Keratinocyte (primary cell): ENCODE measurements around the gene PPP2R1A. TPM values are rescaled to one million over a fixed set of nuclear protein-coding genes. Genes with fewer than 3 reads are reported as not detected.
A peak's percentile ranks its signal among the peaks of the same experiment; 100 is the strongest.

ENCODE experiments used
- DNase-seq: peaks from one replicate; pipeline ENCODE4 v3.0.0-alpha.2; 2011; ENCODE audit warnings: low read depth, missing footprints, low spot score
- FAIRE-seq: peaks from 2 replicates; lab custom pipeline; 2011; peaks lifted over from hg19 to GRCh38; lab: Jason Lieb, UNC
- H2AFZ ChIP-seq: 2 replicates; pipeline ENCODE4 v1.6.0; 2012; ENCODE audit warnings: low read length, control low read depth, inconsistent platforms; ENCODE audit not compliant: control insufficient read depth
- H3K27ac ChIP-seq: 2 replicates; pipeline ENCODE4 v1.5.1; 2011; ENCODE audit warnings: low read length; ENCODE audit not compliant: control insufficient read depth, insufficient read depth
- H3K27me3 ChIP-seq: 3 replicates; pipeline ENCODE4 v1.6.0; 2011; ENCODE audit warnings: low read length; ENCODE audit not compliant: control insufficient read depth, insufficient read depth; ENCODE audit errors: extremely low read depth
- H3K36me3 ChIP-seq, 2 experiments: 2 replicates in 1 of 2; 3 replicates in 1 of 2; pipeline ENCODE4 v1.5.1; 2011; ENCODE audit warnings: low read length in 2 of 2, mild to moderate bottlenecking in 1 of 2; ENCODE audit not compliant: control insufficient read depth in 2 of 2, insufficient read depth in 2 of 2; ENCODE audit errors: extremely low read depth in 1 of 2
- H3K4me1 ChIP-seq: 3 replicates; pipeline ENCODE4 v1.5.1; 2011; ENCODE audit warnings: low read length; ENCODE audit not compliant: control insufficient read depth, insufficient read depth; ENCODE audit errors: extremely low read depth
- H3K4me2 ChIP-seq: 3 replicates; pipeline ENCODE4 v1.6.0; 2011; ENCODE audit warnings: low read depth, low read length; ENCODE audit not compliant: control insufficient read depth, insufficient read depth; ENCODE audit errors: extremely low read depth
- H3K4me3 ChIP-seq, 3 experiments: fragments of 200-600 bp in 1 of 3; sonication (generic) in 1 of 3; 2 replicates in 2 of 3; 3 replicates in 1 of 3; pipeline ENCODE4 v1.5.1; 2011 to 2016; ENCODE audit warnings: low read length in 3 of 3, mild to moderate bottlenecking in 3 of 3, control low read depth in 2 of 3, inconsistent platforms in 1 of 3, low read depth in 1 of 3, mixed read lengths in 1 of 3, mixed run types in 1 of 3, moderate library complexity in 1 of 3; ENCODE audit not compliant: control insufficient read depth in 2 of 3, insufficient read depth in 2 of 3; ENCODE audit errors: extremely low read depth in 1 of 3
- H3K79me2 ChIP-seq: 2 replicates; pipeline ENCODE4 v1.6.0; 2012; ENCODE audit warnings: low read length; ENCODE audit not compliant: control insufficient read depth, insufficient read depth
- H3K9ac ChIP-seq: 3 replicates; pipeline ENCODE4 v1.6.0; 2011; ENCODE audit warnings: low read length; ENCODE audit not compliant: control insufficient read depth, insufficient read depth; ENCODE audit errors: extremely low read depth
- H3K9me1 ChIP-seq: 3 replicates; pipeline ENCODE4 v1.6.0; 2011; ENCODE audit warnings: low read length; ENCODE audit not compliant: control insufficient read depth, insufficient read depth; ENCODE audit errors: extremely low read depth
- H3K9me3 ChIP-seq: 2 replicates; pipeline ENCODE4 v1.5.1; 2012; ENCODE audit warnings: low read depth, low read length; ENCODE audit not compliant: control insufficient read depth
- H4K20me1 ChIP-seq: 3 replicates; pipeline ENCODE4 v1.6.0; 2011; ENCODE audit warnings: low read length; ENCODE audit not compliant: control insufficient read depth, insufficient read depth; ENCODE audit errors: extremely low read depth
- EZH2 ChIP-seq: IDR thresholded peaks from one replicate; pipeline ENCODE4 v1.6.1; 2012; ENCODE audit warnings: inconsistent platforms, mild to moderate bottlenecking, low read length, moderate library complexity
- dilution Hi-C: fragments of 300-500 bp; cut with MboI; formaldehyde crosslinking; loops from one replicate; pipeline ENCODE4 v1.7.0; 2020; ENCODE audit warnings: low sequenced_read_pairs; ENCODE audit not compliant: extremely low pct_ligation_motif_present
- polyA plus RNA-seq, 5 experiments: library from polyadenylated mRNA; depleted of rRNA in 3 of 5; stranded (reverse) in 3 of 5; stranded (forward) in 1 of 5; unstranded in 1 of 5; fragments of >200 nt; gene quantifications; 1 replicate in 1 of 5; 2 replicates in 3 of 5; 3 replicates in 1 of 5; pipeline versions ENCODE4 v1.2.1 to v1.2.3, GENCODE V29; 2011 to 2012; ENCODE audit warnings: missing spikeins in 2 of 5, low read depth in 1 of 5, low replicate concordance in 1 of 5
- TF ChIP-seq, protein P1 (sequence below), 3 experiments: IDR thresholded peaks in 1 of 3; conservative IDR thresholded peaks in 1 of 3; optimal IDR thresholded peaks in 1 of 3; 2 replicates in 2 of 3; 3 replicates in 1 of 3; pipeline versions ENCODE3 to v1.5.1; 2011; ENCODE audit warnings: low read length in 3 of 3, mild to moderate bottlenecking in 3 of 3, moderate library complexity in 2 of 3, control low read depth in 1 of 3, inconsistent platforms in 1 of 3; ENCODE audit not compliant: insufficient read depth in 2 of 3; ENCODE audit errors: extremely low read depth in 1 of 3

The PPP2R1A gene
- polyA plus RNA-seq, 1 donor (not counting 4 experiments of a cell fraction or from before 2014, with no cell fraction given), result 130 TPM

DNA sequence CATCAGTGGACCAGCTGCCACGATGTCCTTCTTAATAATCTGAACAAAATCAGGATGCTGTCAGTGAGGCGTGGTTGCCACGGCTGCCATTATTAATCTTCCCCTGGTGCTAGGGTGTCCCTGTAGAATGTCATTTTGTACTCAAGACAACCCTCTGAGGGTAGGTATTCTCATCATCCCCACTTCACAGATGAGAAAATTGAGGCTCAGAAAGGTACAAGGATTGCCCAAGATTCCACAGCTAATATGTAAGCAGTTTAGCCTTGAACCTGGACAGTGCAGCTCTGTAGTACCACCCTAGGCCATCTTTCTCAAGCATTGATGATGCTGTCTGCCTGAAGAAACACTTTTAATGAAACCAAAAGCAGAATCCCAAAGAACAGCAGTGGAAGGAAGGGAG lies 8.1 kb downstream of the PPP2R1A start:
- dilution Hi-C loops, result no loop called here
- Histone ChIP-seq H3K36me3 (peaks cover 29 to 45% of the 10 kb centered on the region in 2 experiments), H3K27ac (no peak overlapping the region), H3K9ac (no peak overlapping the region), H2AFZ (no peak overlapping the region), H3K4me2 (no peak overlapping the region), H3K9me3 (no peaks in the 10 kb centered on the region), H3K4me1 (peaks cover 16% of the 10 kb centered on the region), H4K20me1 (peaks cover 28% of the 10 kb centered on the region), H3K4me3 (no peak overlapping the region), H3K79me2 (peaks cover 94% of the 10 kb centered on the region), H3K9me1 (peaks cover 4% of the 10 kb centered on the region), H3K27me3 (no peaks in the 10 kb centered on the region)
- FAIRE-seq (no peak), DNase-seq (no peak)
- no peak for TF ChIP-seq EZH2
- TF ChIP-seq, protein P1, sequence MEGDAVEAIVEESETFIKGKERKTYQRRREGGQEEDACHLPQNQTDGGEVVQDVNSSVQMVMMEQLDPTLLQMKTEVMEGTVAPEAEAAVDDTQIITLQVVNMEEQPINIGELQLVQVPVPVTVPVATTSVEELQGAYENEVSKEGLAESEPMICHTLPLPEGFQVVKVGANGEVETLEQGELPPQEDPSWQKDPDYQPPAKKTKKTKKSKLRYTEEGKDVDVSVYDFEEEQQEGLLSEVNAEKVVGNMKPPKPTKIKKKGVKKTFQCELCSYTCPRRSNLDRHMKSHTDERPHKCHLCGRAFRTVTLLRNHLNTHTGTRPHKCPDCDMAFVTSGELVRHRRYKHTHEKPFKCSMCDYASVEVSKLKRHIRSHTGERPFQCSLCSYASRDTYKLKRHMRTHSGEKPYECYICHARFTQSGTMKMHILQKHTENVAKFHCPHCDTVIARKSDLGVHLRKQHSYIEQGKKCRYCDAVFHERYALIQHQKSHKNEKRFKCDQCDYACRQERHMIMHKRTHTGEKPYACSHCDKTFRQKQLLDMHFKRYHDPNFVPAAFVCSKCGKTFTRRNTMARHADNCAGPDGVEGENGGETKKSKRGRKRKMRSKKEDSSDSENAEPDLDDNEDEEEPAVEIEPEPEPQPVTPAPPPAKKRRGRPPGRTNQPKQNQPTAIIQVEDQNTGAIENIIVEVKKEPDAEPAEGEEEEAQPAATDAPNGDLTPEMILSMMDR (optimal IDR thresholded peaks at IDR 0.05 in 1 of 3, IDR thresholded peaks at IDR 0.05 in 1 of 3, conservative IDR thresholded peaks at IDR 0.05 in 1 of 3; ENCODE audit: extremely low read depth in 1 of 3, insufficient read depth in 2 of 3, low read length in 3 of 3), result no peak

DNA sequence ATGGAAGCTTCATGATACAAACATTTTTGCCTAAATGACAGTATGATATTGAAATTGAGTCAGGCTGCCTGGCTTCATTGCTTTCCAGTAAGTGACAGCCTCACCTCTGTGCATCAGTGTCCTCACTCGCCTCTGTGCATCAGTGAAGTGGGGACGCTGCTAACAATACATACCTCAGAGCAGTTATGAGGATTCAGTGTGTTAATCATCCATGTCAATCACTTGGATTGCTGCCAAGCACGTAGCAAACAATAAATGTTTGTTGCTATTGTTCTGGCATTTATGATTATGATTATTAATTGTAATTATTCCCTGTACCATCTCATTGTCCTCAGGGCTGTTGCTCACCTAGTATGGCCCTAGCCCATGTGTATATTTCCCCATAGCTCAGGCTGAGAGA lies 8.8 kb downstream of the PPP2R1A start:
- Histone ChIP-seq H3K4me2 (no peak overlapping the region), H3K36me3 (peaks cover 32 to 51% of the 10 kb centered on the region in 2 experiments), H3K4me1 (peaks cover 16% of the 10 kb centered on the region), H3K27ac (no peak overlapping the region), H2AFZ (no peak overlapping the region), H3K9ac (no peak overlapping the region), H3K9me3 (no peaks in the 10 kb centered on the region), H3K9me1 (peaks cover 4% of the 10 kb centered on the region), H3K4me3 (no peak overlapping the region), H3K27me3 (no peaks in the 10 kb centered on the region), H3K79me2 (peaks cover 94% of the 10 kb centered on the region), H4K20me1 (peaks cover 28% of the 10 kb centered on the region)
- DNase-seq (no peak), FAIRE-seq (peak; percentile 17)
- TF ChIP-seq, protein P1 (optimal IDR thresholded peaks at IDR 0.05 in 1 of 3, IDR thresholded peaks at IDR 0.05 in 1 of 3, conservative IDR thresholded peaks at IDR 0.05 in 1 of 3; ENCODE audit: extremely low read depth in 1 of 3, insufficient read depth in 2 of 3, low read length in 3 of 3), result no peak
- TF ChIP-seq EZH2, result no peak
- dilution Hi-C loops, result no loop called here
